Fibroblast of pulmonary artery (primary cell): Measurements from ENCODE around the gene ZNF692.
A peak's percentile ranks its signal among the peaks of the same experiment; 100 is the strongest.

ENCODE experiments used
- DNase-seq: peaks from one replicate; pipeline ENCODE4 v3.0.0-alpha.2; 2010; ENCODE audit warnings: low read depth
- H3K4me3 ChIP-seq: replicated peaks from 2 replicates; pipeline ENCODE4 v1.5.1; 2011; ENCODE audit warnings: low read depth, mild to moderate bottlenecking, control low read depth, low read length, moderate library complexity
- CTCF ChIP-seq: IDR thresholded peaks from 2 replicates; pipeline ENCODE4 v1.5.1; 2011; ENCODE audit warnings: mild to moderate bottlenecking, control low read depth, low read length, inconsistent platforms; ENCODE audit errors: missing control alignments

The ZNF692 gene

GRCh38 chr1:248873993-248874533 lies 15.2 kb upstream of the ZNF692 start:
- peak; percentile 93 for DNase-seq
- no peak for TF ChIP-seq CTCF
- peak overlapping the region; percentile 86 for H3K4me3 ChIP-seq

GRCh38 chr1:248873409-248873992 lies 14.6 kb upstream of the ZNF692 start:
- TF ChIP-seq CTCF, result no peak
- peak overlapping the region; percentile 86 for H3K4me3 ChIP-seq
- peak; percentile 98 for DNase-seq

DNA sequence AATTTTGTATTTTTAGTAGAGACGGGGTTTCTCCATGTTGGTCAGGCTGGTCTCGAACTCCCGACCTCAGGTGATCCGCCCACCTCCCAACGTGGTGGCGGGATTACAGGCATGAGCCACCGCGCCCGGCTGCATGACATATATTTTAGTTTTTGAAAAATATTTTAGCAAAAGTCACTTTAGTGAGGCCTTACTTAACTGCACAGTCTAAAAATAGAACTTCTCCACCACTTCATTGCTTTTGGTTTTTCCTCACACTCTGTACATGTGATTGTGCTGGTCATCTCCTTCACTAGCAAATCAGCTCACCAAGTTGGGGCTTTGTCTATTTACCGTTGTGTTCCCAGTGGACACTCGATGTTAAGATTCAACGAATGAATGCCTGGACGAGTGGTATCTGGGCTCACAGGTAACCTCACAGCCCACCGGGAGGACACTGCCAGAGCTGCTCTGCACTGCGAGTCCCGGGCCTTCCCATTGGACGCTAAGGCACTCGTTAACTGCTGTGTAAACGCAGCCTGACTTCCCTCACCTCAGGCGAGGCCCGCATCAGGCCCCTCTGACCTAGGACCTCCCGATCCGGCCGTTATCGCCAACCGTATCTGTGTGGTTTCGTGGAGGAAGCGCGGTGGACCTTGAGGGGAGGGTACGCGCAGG lies 14.0 kb upstream of the ZNF692 start:
- peak; percentile 66 for DNase-seq
- TF ChIP-seq CTCF, result no peak
- H3K4me3 ChIP-seq, result peak overlapping the region; percentile 86

- H3K4me3 ChIP-seq, result peak overlapping the region; percentile 86
- DNase-seq, result no peak
- TF ChIP-seq CTCF, result no peak
These were observed 13.0 kb upstream of the ZNF692 start for GRCh38 chr1:248871837-248872401.

DNA sequence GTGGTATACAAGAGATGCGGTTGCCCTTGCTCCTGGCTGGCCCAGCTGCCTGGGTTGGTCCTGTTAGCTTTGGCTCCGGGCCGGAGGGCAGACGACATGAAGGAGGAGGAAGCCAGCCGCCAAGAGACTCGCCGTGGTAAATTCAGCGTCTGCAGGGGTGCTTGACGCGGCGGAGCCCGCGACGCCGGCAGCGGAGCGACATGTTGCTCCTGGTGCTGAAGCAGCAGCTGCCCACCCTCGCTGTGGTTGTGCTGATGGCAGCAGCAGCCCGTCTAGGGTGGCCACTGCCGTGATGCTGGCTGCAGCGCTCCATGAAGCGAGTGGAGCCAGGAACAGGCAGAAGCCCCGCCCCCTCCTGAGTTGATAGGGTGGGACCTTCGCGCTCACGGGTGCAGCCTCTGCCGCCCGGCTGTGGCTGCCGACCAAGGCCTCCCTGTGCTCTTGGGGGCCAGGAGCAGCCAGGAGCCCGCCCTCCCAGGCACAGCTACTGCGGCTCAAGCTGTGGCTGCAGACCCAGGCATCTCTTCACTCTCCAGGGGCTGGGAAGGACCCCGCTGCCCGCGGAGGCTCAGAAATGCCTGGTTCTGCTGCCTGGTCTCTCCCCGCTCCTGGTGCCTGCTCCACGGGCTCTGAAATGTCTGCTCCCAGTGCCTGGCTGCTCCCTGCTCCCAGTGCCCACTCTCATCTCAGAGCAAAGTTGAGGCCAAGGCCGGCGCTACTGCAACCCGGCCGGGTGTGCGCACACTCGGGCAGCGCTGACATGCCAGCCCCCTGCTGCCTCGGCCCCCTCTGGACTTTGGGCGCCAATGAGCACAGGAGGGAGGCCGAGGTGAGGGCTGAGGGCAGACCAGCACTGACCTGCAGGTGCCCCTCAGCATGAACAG lies 4.4 kb upstream of the ZNF692 start:
- no peak for TF ChIP-seq CTCF
- H3K4me3 ChIP-seq, result peak overlapping the region; percentile 59
- DNase-seq, result peak; percentile 69

DNA sequence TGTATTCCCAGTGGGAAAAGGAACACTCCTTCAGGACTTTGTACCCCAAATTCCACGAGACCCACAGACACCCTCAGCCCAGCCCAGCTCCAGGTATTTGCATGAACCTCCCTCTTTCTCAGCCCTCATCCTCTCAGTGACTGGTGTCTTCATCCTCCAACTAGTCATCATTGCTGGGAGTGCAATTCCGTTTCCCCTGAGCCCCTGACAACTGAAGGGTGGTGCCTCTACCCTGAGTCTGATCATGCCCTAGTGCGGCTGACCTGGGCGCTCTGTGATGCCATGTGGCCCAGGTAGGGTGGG lies 3.8 kb upstream of the ZNF692 start:
- DNase-seq, result no peak
- no peak for TF ChIP-seq CTCF
- peak overlapping the region; percentile 59 for H3K4me3 ChIP-seq
